PC-9 (cell line): Measurements from ENCODE around the gene KIFBP. TPM values are rescaled to one million over a fixed set of nuclear protein-coding genes. Genes with fewer than 3 reads are reported as not detected.

Experiments used
- BruUV-seq: library from RNA; stranded (reverse); fragments of 400-500 nt; replicated peaks from 2 replicates; lab custom pipeline; 2021; lab: Mats Ljungman, UMichigan
- CTCF ChIA-PET: fragments of 300-600 bp; sonication (Branson Sonifier 250); formaldehyde crosslinking; loops from one replicate; lab custom pipeline; 2022; ENCODE audit warnings: antibody characterized with exemption; lab: Charles Lee
- POLR2A ChIA-PET: fragments of 300-600 bp; sonication (Branson Sonifier 250); formaldehyde crosslinking; loops from one replicate; lab custom pipeline; 2022; ENCODE audit warnings: antibody characterized with exemption; ENCODE audit not compliant: unreplicated experiment; lab: Charles Lee
- DNase-seq, 2 experiments: peaks; one replicate each; pipeline versions ENCODE4 v3.0.0 to v3.0.0-alpha.2; 2015 to 2022; ENCODE audit warnings: mixed read lengths in 1 of 2
- H2AFZ ChIP-seq: fragments of 200-600 bp; sonication (generic); 2 replicates; pipeline ENCODE4 v1.8.1; 2017; ENCODE audit warnings: antibody characterized with exemption
- H3F3A ChIP-seq: fragments of 200-600 bp; sonication (generic); 2 replicates; pipeline ENCODE4 v1.8.1; 2017; ENCODE audit warnings: antibody characterized with exemption, mild to moderate bottlenecking, low read depth; ENCODE audit not compliant: insufficient read depth
- H3K27ac ChIP-seq: fragments of 200-600 bp; sonication (generic); 2 replicates; pipeline ENCODE4 v1.6.1; 2016; ENCODE audit warnings: mixed run types
- H3K27me3 ChIP-seq: fragments of 200-600 bp; sonication (generic); 2 replicates; pipeline ENCODE4 v1.6.1; 2016; ENCODE audit warnings: low read depth, mixed run types; ENCODE audit not compliant: insufficient read depth
- H3K36me3 ChIP-seq: fragments of 200-600 bp; sonication (generic); 2 replicates; pipeline ENCODE4 v1.6.1; 2016; ENCODE audit warnings: low read depth, mixed run types
- H3K4me1 ChIP-seq: fragments of 200-600 bp; sonication (generic); replicated peaks from 2 replicates; pipeline ENCODE4 v1.6.1; 2016; ENCODE audit warnings: mixed run types; ENCODE audit not compliant: insufficient read depth
- H3K4me2 ChIP-seq: fragments of 200-600 bp; sonication (generic); 2 replicates; pipeline ENCODE4 v1.6.1; 2017; ENCODE audit warnings: mixed run types
- H3K4me3 ChIP-seq: fragments of 200-600 bp; sonication (generic); 2 replicates; pipeline ENCODE4 v1.6.1; 2016; ENCODE audit warnings: mixed run types
- H3K79me2 ChIP-seq: fragments of 200-600 bp; sonication (generic); 2 replicates; pipeline ENCODE4 v1.6.1; 2017; ENCODE audit warnings: low read depth, mixed run types
- H3K9me2 ChIP-seq: fragments of 200-600 bp; sonication (generic); 2 replicates; pipeline ENCODE4 v1.8.1; 2017; ENCODE audit warnings: mild to moderate bottlenecking; ENCODE audit not compliant: insufficient read depth
- H3K9me3 ChIP-seq: fragments of 200-600 bp; sonication (generic); 2 replicates; pipeline ENCODE4 v1.8.1; 2016; ENCODE audit warnings: low read depth; ENCODE audit not compliant: insufficient read depth
- H4K20me1 ChIP-seq: fragments of 200-600 bp; sonication (generic); 2 replicates; pipeline ENCODE4 v1.8.1; 2017; ENCODE audit not compliant: insufficient read depth
- CTCF ChIP-seq: fragments of 200-600 bp; sonication (generic); conservative IDR thresholded peaks from 2 replicates; pipeline ENCODE4 v1.6.1; 2017; ENCODE audit warnings: mixed run types, antibody characterized with exemption, mild to moderate bottlenecking, moderate library complexity
- EZH2 ChIP-seq: fragments of 200-600 bp; sonication (generic); IDR thresholded peaks from 2 replicates; pipeline ENCODE4 v1.8.0; 2017; ENCODE audit warnings: antibody characterized with exemption, low read depth
- intact Hi-C: fragments of 100-400 bp; cut with micrococcal nuclease; formaldehyde crosslinking; loops from one replicate; pipeline ENCODE4 v1.10.0; 2022; ENCODE audit not compliant: unreplicated experiment
- total RNA-seq: library from RNA; stranded (reverse); gene quantifications from 2 replicates; pipeline ENCODE4 v1.2.3, GENCODE V29; 2021

The KIFBP gene
- total RNA-seq, 1 experiment from 2014 or later = 30.1 TPM

- peaks cover 23% of the 10 kb centered on the region; the same call in 1 of the 2 replicates for H3F3A ChIP-seq
- H3K4me2 ChIP-seq = no peak overlapping the region
- no peaks in the 10 kb centered on the region for H3K9me3 ChIP-seq
- no peaks in the 10 kb centered on the region for H3K27me3 ChIP-seq
- H3K9me2 ChIP-seq = no peaks in the 10 kb centered on the region
- intact Hi-C loops = no loop called here
- H2AFZ ChIP-seq = no peak overlapping the region
- TF ChIP-seq EZH2 = no peak
- no peak for TF ChIP-seq CTCF
- no TSS peak for BruUV-seq
- CTCF ChIA-PET = no interaction called here
- H3K4me3 ChIP-seq = no peak overlapping the region
- no peaks in the 10 kb centered on the region for H4K20me1 ChIP-seq
- no peak overlapping the region for H3K27ac ChIP-seq
- no peaks in the 10 kb centered on the region for H3K36me3 ChIP-seq
- POLR2A ChIA-PET = no interaction called here
- no peak for DNase-seq
- H3K4me1 ChIP-seq = peaks cover 21% of the 10 kb centered on the region
- H3K79me2 ChIP-seq = no peaks in the 10 kb centered on the region
Measured at GRCh38 chr10:69049566-69049961, 61.0 kb downstream of the KIFBP start.

GRCh38 chr10:69051303-69051702, 62.7 kb downstream of the KIFBP start:
- Histone ChIP-seq H3K9me3 (no peaks in the 10 kb centered on the region), H3K4me2 (no peak overlapping the region), H3K4me3 (no peak overlapping the region), H3F3A (peaks cover 5% of the 10 kb centered on the region; the same call in 1 of the 2 replicates), H3K9me2 (no peaks in the 10 kb centered on the region), H2AFZ (no peak overlapping the region), H3K36me3 (no peaks in the 10 kb centered on the region), H3K27me3 (no peaks in the 10 kb centered on the region), H3K27ac (no peak overlapping the region), H4K20me1 (no peaks in the 10 kb centered on the region), H3K4me1 (peaks cover 4% of the 10 kb centered on the region), H3K79me2 (no peaks in the 10 kb centered on the region)
- no peak for TF ChIP-seq CTCF
- TF ChIP-seq EZH2 = no peak
- intact Hi-C loops = no loop called here
- no TSS peak for BruUV-seq
- CTCF ChIA-PET = no interaction called here
- POLR2A ChIA-PET = no interaction called here
- DNase-seq = no peak

GRCh38 chr10:69051710-69052487, 63.3 kb downstream of the KIFBP start:
- Histone ChIP-seq H4K20me1 (no peaks in the 10 kb centered on the region), H3K9me3 (no peaks in the 10 kb centered on the region), H3K9me2 (no peaks in the 10 kb centered on the region), H3K27me3 (no peaks in the 10 kb centered on the region), H3K4me2 (no peak overlapping the region), H3K4me3 (no peak overlapping the region), H3K4me1 (peaks cover under 1% of the 10 kb centered on the region; the same call in 1 of the 2 replicates), H2AFZ (no peak overlapping the region), H3K79me2 (no peaks in the 10 kb centered on the region), H3F3A (no peaks in the 10 kb centered on the region), H3K27ac (no peak overlapping the region), H3K36me3 (no peaks in the 10 kb centered on the region)
- BruUV-seq = no TSS peak
- ChIA-PET POLR2A (no interaction called here), CTCF (no interaction called here)
- TF ChIP-seq EZH2 (no peak), CTCF (no peak)
- DNase-seq = no peak
- intact Hi-C loops = no loop called here
